K562 (cell line): ENCODE measurements around the gene OIT3. TPM values are rescaled to one million over a fixed set of nuclear protein-coding genes. Genes with fewer than 3 reads are reported as not detected.
A peak's percentile ranks its signal among the peaks of the same experiment; 100 is the strongest.

ENCODE experiments used
- CXXC5 ChIP-seq: fragments of 250-450 bp; sonication (Bioruptor Pico); IDR thresholded peaks from 2 replicates; pipeline ENCODE4 v1.8.0; 2022; ENCODE audit warnings: inconsistent platforms, mild to moderate bottlenecking, moderate library complexity
- DEAF1 ChIP-seq: fragments of 450-650 bp; formaldehyde crosslinking; IDR thresholded peaks from 2 replicates; pipeline ENCODE4 v1.4.0; 2020; ENCODE audit warnings: mild to moderate bottlenecking, moderate library complexity
- ETV1 ChIP-seq: fragments of 450-650 bp; conservative IDR thresholded peaks from 2 replicates; pipeline ENCODE4 v1.6.1; 2016; ENCODE audit warnings: missing genetic modification characterization, control low read depth, low read depth, missing compliant biosample characterization
- KAT8 ChIP-seq: fragments of 450-650 bp; IDR thresholded peaks from 2 replicates; pipeline ENCODE4 v1.6.1; 2016; ENCODE audit warnings: low read depth, mild to moderate bottlenecking
- NR2C2 ChIP-seq, 2 experiments: fragments of 200-800 bp in 1 of 2; sonication (Bioruptor generic) in 1 of 2; sonication (generic) in 1 of 2; formaldehyde crosslinking in 1 of 2; IDR thresholded peaks; 2 replicates each; pipeline versions ENCODE4 v1.6.1 to v1.8.0; 2016 to 2022; ENCODE audit warnings: mild to moderate bottlenecking in 1 of 2, missing compliant biosample characterization in 1 of 2, missing genetic modification characterization in 1 of 2, missing genetic modification reagents in 1 of 2
- PKNOX1 ChIP-seq: fragments of 450-650 bp; IDR thresholded peaks from 2 replicates; pipeline ENCODE4 v1.6.1; 2016
- PML ChIP-seq: IDR thresholded peaks from 2 replicates; pipeline ENCODE4 v1.6.1; 2012; ENCODE audit warnings: low read length, inconsistent platforms
- RNF219 ChIP-seq: fragments of 250-450 bp; sonication (Bioruptor Pico); IDR thresholded peaks from 2 replicates; pipeline ENCODE4 v1.5.0; 2022; ENCODE audit warnings: mild to moderate bottlenecking
- TCF7 ChIP-seq: sonication (generic); IDR thresholded peaks from 2 replicates; pipeline ENCODE4 v1.6.1; 2016; ENCODE audit warnings: antibody characterized with exemption, borderline replicate concordance
- ZFP30 ChIP-seq: fragments of 250-450 bp; sonication (Bioruptor Pico); IDR thresholded peaks from 2 replicates; pipeline ENCODE4 v1.8.0; 2022; ENCODE audit warnings: moderate library complexity, mild to moderate bottlenecking, inconsistent platforms, borderline replicate concordance
- ZHX1 ChIP-seq: fragments of 150-350 bp; conservative IDR thresholded peaks from 2 replicates; pipeline ENCODE4 v1.6.1; 2014; ENCODE audit warnings: low read length
- ZMIZ1 ChIP-seq, 2 experiments: fragments of 150-350 bp in 1 of 2; IDR thresholded peaks; 2 replicates each; pipeline ENCODE4 v1.6.1; 2012 to 2016; ENCODE audit warnings: low read depth in 2 of 2, low read length in 2 of 2, mild to moderate bottlenecking in 1 of 2, moderate library complexity in 1 of 2
- ZNF277 ChIP-seq: fragments of 250-450 bp; sonication (Bioruptor Pico); IDR thresholded peaks from 2 replicates; pipeline ENCODE4 v1.8.0; 2022; ENCODE audit warnings: inconsistent platforms, mild to moderate bottlenecking, moderate library complexity, borderline replicate concordance
- ZNF766 ChIP-seq: fragments of 200-800 bp; sonication (Bioruptor generic); conservative IDR thresholded peaks from 2 replicates; pipeline ENCODE4 v1.6.1; 2016; ENCODE audit warnings: missing genetic modification characterization, missing compliant biosample characterization
- polyA plus RNA-seq, 8 experiments: library from polyadenylated mRNA; depleted of rRNA in 4 of 8; stranded (reverse) in 5 of 8; unstranded in 3 of 8; fragments of >200 nt; fragmentation: Nextera tagmentation in 2 of 8; fragmentation: Illumina TruSeq in 1 of 8; extraction: Ambion mirVana in 2 of 8; extraction: Trizol in 1 of 8; gene quantifications; 2 replicates each; pipeline versions ENCODE4 v1.2.1 to v1.2.3, GENCODE V29; 2011 to 2014; ENCODE audit warnings: inconsistent platforms in 1 of 8, missing spikeins in 1 of 8
- total RNA-seq, 7 experiments: library from RNA; depleted of rRNA in 6 of 7; stranded (reverse); fragments of >200 nt in 6 of 7; fragmentation: Illumina TruSeq in 2 of 7; extraction: Trizol in 2 of 7; gene quantifications; 2 replicates each; pipeline versions ENCODE4 v1.2.1 to v1.2.3, GENCODE V29; 2011 to 2021; ENCODE audit warnings: low replicate concordance in 1 of 7

Gene OIT3
- total and polyA plus RNA-seq, 9 of the 15 experiments (the other 6 are each of a cell fraction or from before 2014, with no cell fraction given), result not detected

GRCh38 chr10:72888151-72888638 lies 5.3 kb upstream of the OIT3 start (continued):
- peak; percentile 76 for TF ChIP-seq PKNOX1
- no peak for TF ChIP-seq RNF219 (CRISPR knock-in tag)
- TF ChIP-seq ZNF277 (CRISPR knock-in tag), result no peak
- TF ChIP-seq CXXC5, result peak; percentile 63
- peak; percentile 79; the same call in 1 of the 2 replicates for TF ChIP-seq KAT8
- TF ChIP-seq TCF7, result no peak
- no peak for TF ChIP-seq ZMIZ1 (IDR thresholded peaks at IDR 0.05; ENCODE audit: low read depth in 2 of 2, low read length in 2 of 2)
- no peak for TF ChIP-seq DEAF1 (CRISPR knock-in tag)
- no peak for TF ChIP-seq PML
- TF ChIP-seq NR2C2 (CRISPR knock-in tag; IDR thresholded peaks at IDR 0.05), result no peak
- TF ChIP-seq NR2C2 (tag; IDR thresholded peaks at IDR 0.05), result no peak; the same call in 1 of the 2 replicates
- TF ChIP-seq ZFP30 (CRISPR knock-in tag), result no peak
- peak; percentile 54; the same call in 1 of the 2 replicates for TF ChIP-seq ETV1 (tag)
- TF ChIP-seq ZNF766, result peak; percentile 88
- TF ChIP-seq ZHX1, result no peak
